Ectodermal cell (in vitro differentiated cells): ENCODE data around the gene SAP130.

Source experiments
- H3K27ac ChIP-seq: 2 replicates; pipeline ENCODE4 v1.7.0; 2013; ENCODE audit warnings: mild to moderate bottlenecking, low read depth, low read length; ENCODE audit not compliant: insufficient read depth, poor library complexity, severe bottlenecking
- H3K27me3 ChIP-seq: 2 replicates; pipeline ENCODE4 v1.7.0; 2013; ENCODE audit warnings: mild to moderate bottlenecking, low read length; ENCODE audit not compliant: insufficient read depth, control insufficient read depth, poor library complexity, severe bottlenecking
- H3K36me3 ChIP-seq: one replicate; pipeline ENCODE4 v1.7.0; 2013; ENCODE audit warnings: low read length; ENCODE audit not compliant: control insufficient read depth, insufficient read depth
- H3K4me1 ChIP-seq: one replicate; pipeline ENCODE4 v1.7.0; 2013; ENCODE audit warnings: low read length; ENCODE audit not compliant: control insufficient read depth, insufficient read depth
- H3K4me3 ChIP-seq: 2 replicates; pipeline ENCODE4 v1.7.0; 2013; ENCODE audit warnings: low read depth, low read length, control low read depth; ENCODE audit not compliant: insufficient read depth
- H3K9me3 ChIP-seq: 2 replicates; pipeline ENCODE4 v1.7.0; 2013; ENCODE audit warnings: mild to moderate bottlenecking, low read length, moderate library complexity; ENCODE audit not compliant: control insufficient read depth
- WGBS, 2 experiments: methylation state at CpG; one replicate each; pipeline ENCODE4 v1.1.7; 2013; ENCODE audit warnings: missing lambda C conversion rate in 2 of 2; 5-methylcytosine and 5-hydroxymethylcytosine counted together

SAP130 gene

GRCh38 chr2:128026448-128027277 lies 1.2 kb downstream of the SAP130 start:
- Histone ChIP-seq H3K27ac (peak overlapping the region; percentile 31), H3K27me3 (peaks cover 18% of the 10 kb centered on the region), H3K4me1 (peaks cover 5% of the 10 kb centered on the region), H3K36me3 (no peaks in the 10 kb centered on the region), H3K9me3 (no peaks in the 10 kb centered on the region), H3K4me3 (peak overlapping the region; percentile 88)
- 4 to 5% methylated on average over 57 of the region's 57 CpGs for WGBS, 2 experiments

GRCh38 chr2:128024816-128025215 lies 3.0 kb downstream of the SAP130 start:
- no peaks in the 10 kb centered on the region for H3K9me3 ChIP-seq
- peaks cover 5% of the 10 kb centered on the region for H3K4me1 ChIP-seq
- 95 to 96% methylated on average over 4 of the region's 4 CpGs for WGBS, 2 experiments
- peaks cover 14% of the 10 kb centered on the region for H3K27me3 ChIP-seq
- no peak overlapping the region for H3K4me3 ChIP-seq
- H3K36me3 ChIP-seq = no peaks in the 10 kb centered on the region
- no peak overlapping the region for H3K27ac ChIP-seq

GRCh38 chr2:128017561-128017960 lies 10.3 kb downstream of the SAP130 start:
- Histone ChIP-seq H3K4me3 (no peak overlapping the region), H3K27me3 (no peaks in the 10 kb centered on the region), H3K9me3 (no peaks in the 10 kb centered on the region), H3K27ac (no peak overlapping the region), H3K36me3 (peaks cover 42% of the 10 kb centered on the region), H3K4me1 (no peaks in the 10 kb centered on the region)
- WGBS, 2 experiments = 94 to 95% methylated on average over 8 of the region's 8 CpGs

DNA sequence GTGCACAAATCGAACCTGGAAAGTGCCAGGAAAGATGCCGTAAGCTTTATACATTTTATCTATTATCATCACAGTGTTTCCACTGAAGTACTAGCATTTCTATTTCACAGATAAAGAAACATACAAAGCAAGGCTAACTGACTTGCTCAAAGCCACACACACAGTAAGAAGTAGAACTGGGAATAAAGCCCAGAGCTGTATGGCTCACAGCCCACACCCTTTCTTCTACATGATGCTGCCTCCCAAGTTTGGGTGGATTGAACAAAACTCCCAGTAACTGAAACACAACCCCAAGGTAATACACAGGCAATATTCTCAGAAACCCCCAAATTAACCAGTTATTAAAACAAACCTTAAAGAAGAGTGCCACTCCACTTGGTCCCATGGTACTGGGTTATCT lies 11.2 kb downstream of the SAP130 start:
- Histone ChIP-seq H3K4me1 (no peaks in the 10 kb centered on the region), H3K36me3 (peaks cover 50% of the 10 kb centered on the region), H3K9me3 (no peaks in the 10 kb centered on the region), H3K4me3 (no peak overlapping the region), H3K27me3 (no peaks in the 10 kb centered on the region), H3K27ac (no peak overlapping the region)
- WGBS, 2 experiments = 92 to 95% methylated on average over 2 of the region's 2 CpGs

DNA sequence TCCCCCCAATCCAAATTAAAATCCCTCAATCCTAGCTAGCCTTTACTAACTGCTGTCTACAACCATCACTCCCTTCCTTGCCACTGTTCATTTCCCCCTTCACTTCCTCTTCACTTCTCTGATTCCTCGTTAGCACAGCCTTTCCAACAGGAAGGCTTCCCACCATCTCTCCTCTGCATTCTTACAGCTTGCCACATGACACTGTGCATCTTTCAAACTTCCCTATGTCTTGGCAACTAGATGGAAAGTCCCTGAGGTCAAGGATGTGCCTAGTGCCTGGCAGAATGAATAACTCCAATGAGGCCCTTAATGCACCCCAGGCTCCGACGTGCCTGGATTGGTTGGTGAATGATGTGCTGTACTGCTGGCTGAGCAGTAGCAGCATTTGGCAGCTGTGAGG lies 15.2 kb downstream of the SAP130 start:
- Histone ChIP-seq H3K36me3 (peaks cover 80% of the 10 kb centered on the region), H3K9me3 (no peaks in the 10 kb centered on the region), H3K4me1 (no peaks in the 10 kb centered on the region), H3K4me3 (no peak overlapping the region), H3K27me3 (no peaks in the 10 kb centered on the region), H3K27ac (no peak overlapping the region)
- 97 to 98% methylated on average over 3 of the region's 3 CpGs for WGBS, 2 experiments

DNA sequence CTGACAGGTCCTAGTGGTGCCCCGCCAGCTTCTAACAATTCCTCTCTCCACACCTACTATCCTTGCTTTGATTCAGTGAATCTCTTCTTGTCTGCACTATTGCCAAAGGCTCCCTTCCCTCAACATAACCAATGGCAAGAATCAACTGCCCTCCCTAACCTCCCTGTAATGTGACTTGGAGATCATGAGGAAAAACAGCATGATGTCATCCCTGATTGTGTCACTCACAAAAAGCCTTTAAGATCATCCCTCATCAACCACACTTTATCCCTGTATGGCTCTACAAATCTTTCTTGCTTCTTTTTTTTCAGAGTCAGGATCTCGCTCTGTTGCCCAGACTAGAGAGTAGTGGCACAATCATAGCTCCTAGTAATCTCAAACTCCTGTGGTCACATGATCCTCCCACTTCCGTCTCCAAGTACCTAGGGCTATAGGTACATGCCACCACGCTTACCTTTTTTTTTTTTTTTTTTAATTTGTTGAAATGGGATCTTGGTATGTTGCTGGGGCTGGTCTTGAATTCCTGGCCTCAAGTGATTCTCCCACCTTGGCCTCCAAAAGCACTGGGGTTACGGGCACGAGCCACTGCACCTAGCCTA lies 19.7 kb downstream of the SAP130 start:
- 91 to 98% methylated on average over 6 of the region's 6 CpGs for WGBS, 2 experiments
- Histone ChIP-seq H3K27ac (no peak overlapping the region), H3K27me3 (no peaks in the 10 kb centered on the region), H3K9me3 (no peaks in the 10 kb centered on the region), H3K4me3 (no peak overlapping the region), H3K36me3 (peaks cover 44% of the 10 kb centered on the region), H3K4me1 (no peaks in the 10 kb centered on the region)

- H3K4me3 ChIP-seq = no peak overlapping the region
- H3K9me3 ChIP-seq = no peaks in the 10 kb centered on the region
- WGBS, 2 experiments = 94 to 98% methylated on average over 2 of the region's 2 CpGs
- H3K4me1 ChIP-seq = no peaks in the 10 kb centered on the region
- H3K27me3 ChIP-seq = no peaks in the 10 kb centered on the region
- peaks cover 28% of the 10 kb centered on the region for H3K36me3 ChIP-seq
- no peak overlapping the region for H3K27ac ChIP-seq
These were observed 23.4 kb downstream of the SAP130 start for GRCh38 chr2:128004509-128004908.

GRCh38 chr2:128003463-128003862 lies 24.4 kb downstream of the SAP130 start:
- Histone ChIP-seq H3K4me1 (no peaks in the 10 kb centered on the region), H3K27ac (no peak overlapping the region), H3K27me3 (no peaks in the 10 kb centered on the region), H3K36me3 (peaks cover 29% of the 10 kb centered on the region), H3K4me3 (no peak overlapping the region), H3K9me3 (no peaks in the 10 kb centered on the region)
- 95 to 99% methylated on average over 5 of the region's 6 CpGs for WGBS, 2 experiments

DNA sequence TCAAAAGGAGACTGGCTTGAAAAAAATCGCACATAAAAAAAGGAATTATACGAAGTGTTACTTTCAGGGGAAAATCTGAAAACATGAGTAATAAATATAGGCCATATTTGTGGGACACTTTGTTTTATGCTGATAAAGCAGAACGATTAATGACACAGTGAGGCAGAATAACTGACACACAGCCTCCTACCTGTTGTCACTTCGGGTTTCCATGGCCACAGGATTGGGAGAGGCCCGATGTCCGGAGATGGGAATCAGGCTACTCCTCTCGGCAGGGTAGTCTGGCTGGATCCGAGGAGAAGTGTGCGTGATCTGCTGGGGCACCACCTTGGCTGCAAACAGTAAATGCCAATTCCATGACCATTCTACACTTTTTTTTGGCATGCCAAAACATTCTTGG lies 31.7 kb downstream of the SAP130 start:
- H3K9me3 ChIP-seq = no peaks in the 10 kb centered on the region
- H3K36me3 ChIP-seq = peaks cover 50% of the 10 kb centered on the region
- no peaks in the 10 kb centered on the region for H3K4me1 ChIP-seq
- WGBS, 2 experiments = 97% methylated on average over 9 of the region's 9 CpGs
- no peak overlapping the region for H3K27ac ChIP-seq
- no peak overlapping the region for H3K4me3 ChIP-seq
- no peaks in the 10 kb centered on the region for H3K27me3 ChIP-seq

GRCh38 chr2:127995725-127996124 lies 32.1 kb downstream of the SAP130 start:
- Histone ChIP-seq H3K27ac (no peak overlapping the region), H3K36me3 (peaks cover 48% of the 10 kb centered on the region), H3K9me3 (no peaks in the 10 kb centered on the region), H3K27me3 (no peaks in the 10 kb centered on the region), H3K4me3 (no peak overlapping the region), H3K4me1 (no peaks in the 10 kb centered on the region)
- 94 to 95% methylated on average over 7 of the region's 7 CpGs for whole genome bisulfite sequencing, 2 experiments
